Peyer's patch (tissue), 4 donors: ENCODE data around the gene IPO11.

Source experiments
- POLR2A ChIP-seq, 2 donors: fragments of 450-650 bp; IDR thresholded peaks; one replicate each; pipeline ENCODE4 v1.5.1; 2017; ENCODE audit warnings: antibody characterized with exemption in 2 of 2, mild to moderate bottlenecking in 2 of 2, moderate library complexity in 2 of 2
- TF ChIP-seq, protein P1 (sequence below), 6 experiments: fragments of 450-650 bp in 4 of 6; fragments of 200-600 bp in 2 of 6; sonication (generic) in 1 of 6; IDR thresholded peaks; one replicate each; pipeline ENCODE4 v1.5.1; 2017 to 2019; ENCODE audit warnings: antibody characterized with exemption in 6 of 6, mild to moderate bottlenecking in 3 of 6, moderate library complexity in 1 of 6

- TF ChIP-seq, protein P1, sequence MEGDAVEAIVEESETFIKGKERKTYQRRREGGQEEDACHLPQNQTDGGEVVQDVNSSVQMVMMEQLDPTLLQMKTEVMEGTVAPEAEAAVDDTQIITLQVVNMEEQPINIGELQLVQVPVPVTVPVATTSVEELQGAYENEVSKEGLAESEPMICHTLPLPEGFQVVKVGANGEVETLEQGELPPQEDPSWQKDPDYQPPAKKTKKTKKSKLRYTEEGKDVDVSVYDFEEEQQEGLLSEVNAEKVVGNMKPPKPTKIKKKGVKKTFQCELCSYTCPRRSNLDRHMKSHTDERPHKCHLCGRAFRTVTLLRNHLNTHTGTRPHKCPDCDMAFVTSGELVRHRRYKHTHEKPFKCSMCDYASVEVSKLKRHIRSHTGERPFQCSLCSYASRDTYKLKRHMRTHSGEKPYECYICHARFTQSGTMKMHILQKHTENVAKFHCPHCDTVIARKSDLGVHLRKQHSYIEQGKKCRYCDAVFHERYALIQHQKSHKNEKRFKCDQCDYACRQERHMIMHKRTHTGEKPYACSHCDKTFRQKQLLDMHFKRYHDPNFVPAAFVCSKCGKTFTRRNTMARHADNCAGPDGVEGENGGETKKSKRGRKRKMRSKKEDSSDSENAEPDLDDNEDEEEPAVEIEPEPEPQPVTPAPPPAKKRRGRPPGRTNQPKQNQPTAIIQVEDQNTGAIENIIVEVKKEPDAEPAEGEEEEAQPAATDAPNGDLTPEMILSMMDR (IDR thresholded peaks at IDR 0.05): no peak
- TF ChIP-seq POLR2A (IDR thresholded peaks at IDR 0.05): no peak
These were observed 74.1 kb downstream of the IPO11 start for GRCh38 chr5:62486672-62487071.
